LNCaP clone FGC (cell line): ENCODE data around the gene PPM1K.

ENCODE experiments used
- DNase-seq: peaks from one replicate; pipeline ENCODE4 v3.0.0-alpha.2; 2011; ENCODE audit warnings: low read depth
- H3K4me3 ChIP-seq: 2 replicates; pipeline ENCODE4 v1.5.1; 2011; ENCODE audit warnings: mild to moderate bottlenecking, low read depth, low read length, control low read depth
- TF ChIP-seq, protein P1 (sequence below): IDR thresholded peaks from 2 replicates; pipeline ENCODE4 v1.5.1; 2012; ENCODE audit warnings: mild to moderate bottlenecking; ENCODE audit not compliant: control insufficient read depth, insufficient read depth; ENCODE audit errors: extremely low read depth

The PPM1K gene

DNA sequence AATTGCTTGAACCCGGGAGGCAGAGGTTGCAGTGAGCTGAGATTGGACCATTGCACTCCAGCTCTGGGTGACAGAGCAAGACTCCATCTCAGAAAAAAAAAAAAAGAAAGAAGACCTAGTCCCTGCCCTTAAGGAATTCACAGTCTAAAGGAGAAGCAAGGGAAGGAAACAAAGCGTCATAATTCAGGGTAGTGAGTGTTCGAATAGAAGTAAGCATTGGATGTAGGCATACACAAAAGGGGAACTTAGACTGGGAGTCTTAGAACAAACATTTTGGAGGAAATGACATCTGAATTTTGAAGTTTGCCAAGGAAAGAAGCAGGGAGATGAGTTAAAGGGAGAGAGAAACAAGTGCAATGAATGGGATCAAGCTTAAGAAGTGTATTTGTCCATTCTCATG, 32.4 kb downstream of the PPM1K start:
- no peak overlapping the region for H3K4me3 ChIP-seq
- TF ChIP-seq, protein P1, sequence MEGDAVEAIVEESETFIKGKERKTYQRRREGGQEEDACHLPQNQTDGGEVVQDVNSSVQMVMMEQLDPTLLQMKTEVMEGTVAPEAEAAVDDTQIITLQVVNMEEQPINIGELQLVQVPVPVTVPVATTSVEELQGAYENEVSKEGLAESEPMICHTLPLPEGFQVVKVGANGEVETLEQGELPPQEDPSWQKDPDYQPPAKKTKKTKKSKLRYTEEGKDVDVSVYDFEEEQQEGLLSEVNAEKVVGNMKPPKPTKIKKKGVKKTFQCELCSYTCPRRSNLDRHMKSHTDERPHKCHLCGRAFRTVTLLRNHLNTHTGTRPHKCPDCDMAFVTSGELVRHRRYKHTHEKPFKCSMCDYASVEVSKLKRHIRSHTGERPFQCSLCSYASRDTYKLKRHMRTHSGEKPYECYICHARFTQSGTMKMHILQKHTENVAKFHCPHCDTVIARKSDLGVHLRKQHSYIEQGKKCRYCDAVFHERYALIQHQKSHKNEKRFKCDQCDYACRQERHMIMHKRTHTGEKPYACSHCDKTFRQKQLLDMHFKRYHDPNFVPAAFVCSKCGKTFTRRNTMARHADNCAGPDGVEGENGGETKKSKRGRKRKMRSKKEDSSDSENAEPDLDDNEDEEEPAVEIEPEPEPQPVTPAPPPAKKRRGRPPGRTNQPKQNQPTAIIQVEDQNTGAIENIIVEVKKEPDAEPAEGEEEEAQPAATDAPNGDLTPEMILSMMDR, result no peak
- no peak for DNase-seq

DNA sequence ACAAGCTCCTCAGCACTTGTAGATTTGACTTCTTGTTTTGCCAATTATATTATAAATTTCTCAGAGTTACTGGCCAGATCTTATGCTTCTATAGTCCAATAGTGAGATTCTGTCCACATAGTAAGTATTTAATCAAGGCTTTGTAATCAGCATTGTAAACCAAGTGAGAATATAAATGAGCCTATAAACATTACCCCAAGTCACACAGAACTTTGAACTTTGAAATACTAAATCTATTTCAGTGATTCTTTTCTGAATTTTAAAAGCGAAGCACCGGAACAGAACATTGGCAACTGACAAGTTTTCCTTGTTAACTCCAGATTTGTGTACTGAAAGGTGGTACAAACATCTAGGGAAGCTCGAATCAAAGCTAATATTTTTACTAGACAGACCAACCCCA, 37.2 kb downstream of the PPM1K start:
- no peak overlapping the region for H3K4me3 ChIP-seq
- no peak for DNase-seq
- TF ChIP-seq, protein P1, result no peak

DNA sequence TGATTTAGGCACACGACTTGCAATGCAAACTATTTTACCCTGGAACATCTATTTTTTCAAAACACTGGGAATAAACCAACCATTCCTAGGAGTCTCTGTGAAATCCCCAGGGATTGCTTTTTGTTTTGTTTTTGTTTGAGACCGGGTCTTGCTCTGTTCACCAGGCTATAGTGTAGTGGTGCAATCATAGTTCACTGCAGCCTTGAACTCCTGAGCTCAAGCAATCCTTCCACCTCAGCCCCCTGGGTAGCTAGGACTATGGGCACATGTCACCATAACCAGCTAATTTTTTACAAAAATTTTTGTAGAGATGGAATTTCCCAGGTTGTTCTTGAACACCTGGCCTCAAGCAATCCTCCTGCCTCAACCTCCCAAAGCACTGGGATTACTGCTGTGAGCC, 37.8 kb downstream of the PPM1K start:
- no peak overlapping the region for H3K4me3 ChIP-seq
- DNase-seq, result no peak
- TF ChIP-seq, protein P1, result no peak

DNA sequence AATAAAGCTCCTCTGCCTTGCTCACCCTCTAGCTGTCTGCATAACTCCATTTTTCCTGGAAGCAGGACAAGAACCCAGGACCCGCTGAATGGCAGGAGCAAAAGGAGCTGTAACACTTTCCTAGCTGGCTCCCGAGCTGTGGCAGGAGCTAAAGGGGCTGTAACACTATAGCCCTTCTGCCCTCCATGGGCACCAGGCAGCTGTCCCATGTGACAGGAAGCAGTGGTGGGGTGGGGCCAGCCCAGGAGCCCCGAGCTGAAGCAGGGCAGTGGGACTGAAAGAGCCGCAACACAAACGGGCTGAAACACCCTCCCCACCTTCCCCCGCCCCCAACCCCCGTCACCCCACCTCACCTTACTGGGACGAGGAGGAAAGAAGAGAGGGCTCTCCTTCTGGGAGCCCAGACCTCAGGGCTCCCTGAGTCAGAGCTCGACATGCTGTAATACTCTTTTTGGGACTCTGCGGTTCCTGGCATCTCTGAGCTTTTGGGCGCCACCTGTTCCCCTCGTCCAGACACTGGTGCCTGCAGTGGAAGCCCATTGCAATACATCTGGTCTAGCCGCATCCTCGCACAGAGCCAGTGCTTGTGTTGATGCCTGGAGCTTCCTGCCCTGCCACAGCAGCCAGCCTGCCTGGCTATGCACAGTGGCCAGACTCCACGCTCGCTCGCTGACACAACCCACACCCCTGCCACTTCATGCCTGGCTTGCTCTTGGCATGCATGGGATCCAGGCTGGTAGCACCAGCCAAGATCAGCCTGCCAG, 39.4 kb downstream of the PPM1K start:
- no peak for DNase-seq
- TF ChIP-seq, protein P1, result no peak
- no peak overlapping the region for H3K4me3 ChIP-seq

GRCh38 chr4:88244056-88244455, 40.3 kb downstream of the PPM1K start:
- TF ChIP-seq, protein P1, result no peak

DNA sequence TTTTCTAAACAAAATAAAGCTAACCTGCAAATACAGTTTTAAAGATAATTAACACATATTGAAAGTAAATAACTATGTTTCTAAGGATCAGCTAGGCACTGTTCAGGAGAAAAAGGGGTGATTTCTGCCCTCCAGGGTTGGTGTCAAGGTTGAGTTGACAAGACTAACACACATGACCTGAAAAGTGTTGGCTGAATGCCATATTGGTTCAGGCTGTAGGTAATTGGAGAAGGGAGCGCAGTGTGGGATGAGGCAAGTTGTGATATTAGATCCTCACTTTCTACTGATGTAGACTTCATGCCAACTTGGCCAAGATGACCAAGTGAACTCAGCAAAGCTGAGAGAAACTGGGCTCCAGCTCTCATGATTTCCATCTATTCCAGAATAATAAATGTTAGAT, 42.2 kb downstream of the PPM1K start:
- TF ChIP-seq, protein P1, result no peak
- H3K4me3 ChIP-seq, result no peak overlapping the region
- no peak for DNase-seq

More at GRCh38 chr4:88244056-88244455, 40.3 kb downstream of the PPM1K start:
- DNase-seq, result no peak
- no peak overlapping the region for H3K4me3 ChIP-seq

- DNase-seq, result no peak
- TF ChIP-seq, protein P1, result no peak
Observed at GRCh38 chr4:88240297-88240714, 44.1 kb downstream of the PPM1K start.

More at GRCh38 chr4:88240297-88240714, 44.1 kb downstream of the PPM1K start:
- H3K4me3 ChIP-seq, result no peak overlapping the region
